HepG2 (cell line): Measurements from ENCODE around the gene TBC1D1. TPM values are rescaled to one million over a fixed set of nuclear protein-coding genes. Genes with fewer than 3 reads are reported as not detected.

Experiments used
- ARHGAP35 ChIP-seq: sonication (generic); formaldehyde crosslinking; IDR thresholded peaks from 2 replicates; pipeline ENCODE4 v1.9.0; 2022; ENCODE audit warnings: mild to moderate bottlenecking, inconsistent platforms, moderate library complexity, missing genetic modification reagents, borderline replicate concordance
- ARID2 ChIP-seq: sonication (generic); formaldehyde crosslinking; IDR thresholded peaks from 2 replicates; pipeline ENCODE4 v1.8.1; 2022; ENCODE audit warnings: mild to moderate bottlenecking, missing genetic modification reagents, borderline replicate concordance
- CENPT ChIP-seq: sonication (generic); formaldehyde crosslinking; IDR thresholded peaks from 2 replicates; pipeline ENCODE4 v1.8.0; 2022; ENCODE audit warnings: low read depth, mild to moderate bottlenecking, moderate library complexity, missing genetic modification reagents
- FOXK1 ChIP-seq: sonication (generic); formaldehyde crosslinking; IDR thresholded peaks from 2 replicates; pipeline ENCODE4 v1.4.0; 2020; ENCODE audit warnings: low read depth, missing genetic modification reagents, borderline replicate concordance
- GATA4 ChIP-seq: sonication (generic); IDR thresholded peaks from 2 replicates; pipeline ENCODE4 v1.6.1; 2016; ENCODE audit warnings: antibody characterized with exemption, low read depth, borderline replicate concordance
- NFKBIZ ChIP-seq: IDR thresholded peaks from 2 replicates; pipeline ENCODE4 v1.6.1; 2018; ENCODE audit warnings: missing genetic modification reagents, missing compliant biosample characterization
- NR2F2 ChIP-seq: IDR thresholded peaks from 2 replicates; pipeline ENCODE4 v1.6.1; 2012; ENCODE audit warnings: low read depth, inconsistent platforms, borderline replicate concordance
- SYNCRIP ChIP-seq: fragments of 200-400 bp; formaldehyde crosslinking; IDR thresholded peaks from 2 replicates; pipeline ENCODE4 v1.6.1; 2018; ENCODE audit warnings: mild to moderate bottlenecking, low read depth, low read length; ENCODE audit not compliant: insufficient read depth
- ZFP36 ChIP-seq: fragments of 150-350 bp; IDR thresholded peaks from 2 replicates; pipeline ENCODE4 v1.6.1; 2018; ENCODE audit warnings: borderline replicate concordance, low read length, low read depth; ENCODE audit not compliant: partially characterized antibody
- ZIK1 ChIP-seq: sonication (generic); formaldehyde crosslinking; IDR thresholded peaks from 2 replicates; pipeline ENCODE4 v1.5.0; 2020; ENCODE audit warnings: mild to moderate bottlenecking, low read depth, missing genetic modification reagents, borderline replicate concordance
- ZNF232 ChIP-seq: sonication (generic); formaldehyde crosslinking; IDR thresholded peaks from 2 replicates; pipeline ENCODE4 v1.4.0; 2020; ENCODE audit warnings: missing genetic modification reagents, borderline replicate concordance
- ZNF317 ChIP-seq: sonication (generic); formaldehyde crosslinking; IDR thresholded peaks from 2 replicates; pipeline ENCODE4 v1.5.0; 2020; ENCODE audit warnings: mild to moderate bottlenecking, missing genetic modification reagents
- ZSCAN9 ChIP-seq: IDR thresholded peaks from 2 replicates; pipeline ENCODE4 v1.6.1; 2016; ENCODE audit warnings: borderline replicate concordance
- polyA plus RNA-seq, 8 experiments: library from polyadenylated mRNA; depleted of rRNA in 3 of 8; stranded (reverse) in 7 of 8; unstranded in 1 of 8; fragments of >200 nt; fragmentation: Illumina TruSeq in 4 of 8; extraction: Trizol in 4 of 8; gene quantifications; 2 replicates each; pipeline versions ENCODE4 v1.2.1 to v1.2.3, GENCODE V29; 2011 to 2016; ENCODE audit warnings: low read depth in 4 of 8, missing spikeins in 1 of 8, mixed read lengths in 1 of 8; ENCODE audit not compliant: insufficient read depth in 1 of 8
- total RNA-seq, 5 experiments: library from RNA; depleted of rRNA; stranded (reverse); fragments of >200 nt; fragmentation: Illumina TruSeq; extraction: Trizol; gene quantifications; 2 replicates each; pipeline ENCODE4 v1.2.3, GENCODE V29; 2016; ENCODE audit warnings: low read depth in 1 of 5
- TF ChIP-seq, protein P1 (sequence below): sonication (generic); formaldehyde crosslinking; IDR thresholded peaks from 2 replicates; pipeline ENCODE4 v1.9.0; 2021; ENCODE audit warnings: missing genetic modification reagents, mild to moderate bottlenecking, borderline replicate concordance
- TF ChIP-seq, protein P2 (sequence below): sonication (generic); formaldehyde crosslinking; IDR thresholded peaks from 2 replicates; pipeline ENCODE4 v1.8.1; 2022; ENCODE audit warnings: mild to moderate bottlenecking, missing genetic modification reagents
- TF ChIP-seq, protein P3 (sequence below): sonication (generic); formaldehyde crosslinking; IDR thresholded peaks from 2 replicates; pipeline ENCODE4 v1.5.0; 2020; ENCODE audit warnings: mild to moderate bottlenecking, missing genetic modification reagents
- TF ChIP-seq, protein P4 (sequence below): sonication (generic); formaldehyde crosslinking; conservative IDR thresholded peaks from 2 replicates; pipeline ENCODE4 v1.8.1; 2023; ENCODE audit warnings: missing genetic modification reagents
- TF ChIP-seq, protein P5 (sequence below): sonication (generic); formaldehyde crosslinking; IDR thresholded peaks from 2 replicates; pipeline ENCODE4 v1.5.0; 2020; ENCODE audit warnings: missing genetic modification reagents
- TF ChIP-seq, protein P6 (sequence below): sonication (generic); formaldehyde crosslinking; IDR thresholded peaks from 2 replicates; pipeline ENCODE4 v1.4.0; 2020; ENCODE audit warnings: mild to moderate bottlenecking, missing genetic modification reagents

Gene TBC1D1
- total and polyA plus RNA-seq, 2 of the 13 experiments (the other 11 are each of a cell fraction or from before 2014, with no cell fraction given) = 37.3 to 62.8 TPM

DNA sequence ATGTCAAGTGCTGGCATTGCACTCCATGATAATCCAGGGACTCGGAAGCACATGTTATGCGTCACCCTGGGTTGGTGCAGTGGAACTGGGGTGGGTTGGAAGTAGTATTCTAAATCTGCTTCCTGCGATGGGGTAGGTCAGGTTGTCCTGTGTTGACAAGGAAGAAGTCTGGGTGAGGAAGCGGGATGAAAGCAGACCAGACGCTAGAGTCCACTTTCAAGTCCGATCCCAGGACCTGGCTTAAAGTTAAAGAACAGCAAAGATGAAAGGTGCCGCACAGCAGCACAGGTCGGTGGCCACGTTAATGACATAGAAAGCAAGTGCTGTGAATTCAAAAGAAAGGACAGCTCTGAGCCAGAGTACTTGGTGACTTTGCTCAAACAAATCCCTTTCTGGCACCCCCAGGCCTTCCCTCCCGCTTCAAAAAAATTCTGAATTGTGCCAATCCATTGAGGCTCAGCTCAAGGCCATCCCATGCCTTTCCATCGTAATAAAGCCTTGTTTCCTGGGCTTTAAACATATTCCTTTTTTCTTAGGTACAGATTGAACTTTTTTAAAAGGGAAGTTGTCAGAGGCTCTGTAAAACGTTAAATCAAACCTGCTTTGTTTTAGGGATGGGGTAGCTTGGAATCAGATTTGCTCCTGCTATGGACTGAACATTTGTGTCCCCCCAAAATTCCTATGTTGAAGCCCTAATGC, 187.1 kb downstream of the TBC1D1 start (continued):
- TF ChIP-seq CENPT = no peak
- 0 out of 2 replicates have a peak, but pooled peaks have one; percentile 58 for TF ChIP-seq ZNF232 (CRISPR knock-in tag)
- no peak for TF ChIP-seq SYNCRIP
- TF ChIP-seq NR2F2 = peak; percentile 69
- TF ChIP-seq, protein P1, sequence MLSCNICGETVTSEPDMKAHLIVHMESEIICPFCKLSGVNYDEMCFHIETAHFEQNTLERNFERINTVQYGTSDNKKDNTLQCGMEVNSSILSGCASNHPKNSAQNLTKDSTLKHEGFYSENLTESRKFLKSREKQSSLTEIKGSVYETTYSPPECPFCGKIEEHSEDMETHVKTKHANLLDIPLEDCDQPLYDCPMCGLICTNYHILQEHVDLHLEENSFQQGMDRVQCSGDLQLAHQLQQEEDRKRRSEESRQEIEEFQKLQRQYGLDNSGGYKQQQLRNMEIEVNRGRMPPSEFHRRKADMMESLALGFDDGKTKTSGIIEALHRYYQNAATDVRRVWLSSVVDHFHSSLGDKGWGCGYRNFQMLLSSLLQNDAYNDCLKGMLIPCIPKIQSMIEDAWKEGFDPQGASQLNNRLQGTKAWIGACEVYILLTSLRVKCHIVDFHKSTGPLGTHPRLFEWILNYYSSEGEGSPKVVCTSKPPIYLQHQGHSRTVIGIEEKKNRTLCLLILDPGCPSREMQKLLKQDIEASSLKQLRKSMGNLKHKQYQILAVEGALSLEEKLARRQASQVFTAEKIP = no peak
- TF ChIP-seq GATA4 = peak; percentile 68; the same call in 1 of the 2 replicates
- no peak for TF ChIP-seq ARHGAP35 (CRISPR knock-in tag)
- TF ChIP-seq, protein P2, sequence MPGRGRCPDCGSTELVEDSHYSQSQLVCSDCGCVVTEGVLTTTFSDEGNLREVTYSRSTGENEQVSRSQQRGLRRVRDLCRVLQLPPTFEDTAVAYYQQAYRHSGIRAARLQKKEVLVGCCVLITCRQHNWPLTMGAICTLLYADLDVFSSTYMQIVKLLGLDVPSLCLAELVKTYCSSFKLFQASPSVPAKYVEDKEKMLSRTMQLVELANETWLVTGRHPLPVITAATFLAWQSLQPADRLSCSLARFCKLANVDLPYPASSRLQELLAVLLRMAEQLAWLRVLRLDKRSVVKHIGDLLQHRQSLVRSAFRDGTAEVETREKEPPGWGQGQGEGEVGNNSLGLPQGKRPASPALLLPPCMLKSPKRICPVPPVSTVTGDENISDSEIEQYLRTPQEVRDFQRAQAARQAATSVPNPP (CRISPR knock-in tag) = no peak
- TF ChIP-seq NFKBIZ (CRISPR knock-in tag) = peak; percentile 92
- TF ChIP-seq, protein P3, sequence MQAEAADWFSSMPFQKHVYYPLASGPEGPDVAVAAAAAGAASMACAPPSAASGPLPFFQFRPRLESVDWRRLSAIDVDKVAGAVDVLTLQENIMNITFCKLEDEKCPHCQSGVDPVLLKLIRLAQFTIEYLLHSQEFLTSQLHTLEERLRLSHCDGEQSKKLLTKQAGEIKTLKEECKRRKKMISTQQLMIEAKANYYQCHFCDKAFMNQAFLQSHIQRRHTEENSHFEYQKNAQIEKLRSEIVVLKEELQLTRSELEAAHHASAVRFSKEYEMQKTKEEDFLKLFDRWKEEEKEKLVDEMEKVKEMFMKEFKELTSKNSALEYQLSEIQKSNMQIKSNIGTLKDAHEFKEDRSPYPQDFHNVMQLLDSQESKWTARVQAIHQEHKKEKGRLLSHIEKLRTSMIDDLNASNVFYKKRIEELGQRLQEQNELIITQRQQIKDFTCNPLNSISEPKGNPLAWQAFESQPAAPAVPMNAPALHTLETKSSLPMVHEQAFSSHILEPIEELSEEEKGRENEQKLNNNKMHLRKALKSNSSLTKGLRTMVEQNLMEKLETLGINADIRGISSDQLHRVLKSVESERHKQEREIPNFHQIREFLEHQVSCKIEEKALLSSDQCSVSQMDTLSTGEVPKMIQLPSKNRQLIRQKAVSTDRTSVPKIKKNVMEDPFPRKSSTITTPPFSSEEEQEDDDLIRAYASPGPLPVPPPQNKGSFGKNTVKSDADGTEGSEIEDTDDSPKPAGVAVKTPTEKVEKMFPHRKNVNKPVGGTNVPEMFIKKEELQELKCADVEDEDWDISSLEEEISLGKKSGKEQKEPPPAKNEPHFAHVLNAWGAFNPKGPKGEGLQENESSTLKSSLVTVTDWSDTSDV (CRISPR knock-in tag) = no peak
- no peak for TF ChIP-seq ZFP36
- 0 out of 2 replicates have a peak, but pooled peaks have one; percentile 13 for TF ChIP-seq ARID2 (CRISPR knock-in tag)
- no peak for TF ChIP-seq ZIK1
- TF ChIP-seq ZNF317 (CRISPR knock-in tag) = no peak
- no peak for TF ChIP-seq ZSCAN9 (CRISPR knock-in tag)
- TF ChIP-seq, protein P4, sequence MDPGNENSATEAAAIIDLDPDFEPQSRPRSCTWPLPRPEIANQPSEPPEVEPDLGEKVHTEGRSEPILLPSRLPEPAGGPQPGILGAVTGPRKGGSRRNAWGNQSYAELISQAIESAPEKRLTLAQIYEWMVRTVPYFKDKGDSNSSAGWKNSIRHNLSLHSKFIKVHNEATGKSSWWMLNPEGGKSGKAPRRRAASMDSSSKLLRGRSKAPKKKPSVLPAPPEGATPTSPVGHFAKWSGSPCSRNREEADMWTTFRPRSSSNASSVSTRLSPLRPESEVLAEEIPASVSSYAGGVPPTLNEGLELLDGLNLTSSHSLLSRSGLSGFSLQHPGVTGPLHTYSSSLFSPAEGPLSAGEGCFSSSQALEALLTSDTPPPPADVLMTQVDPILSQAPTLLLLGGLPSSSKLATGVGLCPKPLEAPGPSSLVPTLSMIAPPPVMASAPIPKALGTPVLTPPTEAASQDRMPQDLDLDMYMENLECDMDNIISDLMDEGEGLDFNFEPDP = no peak
- TF ChIP-seq, protein P5, sequence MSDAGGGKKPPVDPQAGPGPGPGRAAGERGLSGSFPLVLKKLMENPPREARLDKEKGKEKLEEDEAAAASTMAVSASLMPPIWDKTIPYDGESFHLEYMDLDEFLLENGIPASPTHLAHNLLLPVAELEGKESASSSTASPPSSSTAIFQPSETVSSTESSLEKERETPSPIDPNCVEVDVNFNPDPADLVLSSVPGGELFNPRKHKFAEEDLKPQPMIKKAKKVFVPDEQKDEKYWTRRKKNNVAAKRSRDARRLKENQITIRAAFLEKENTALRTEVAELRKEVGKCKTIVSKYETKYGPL (CRISPR knock-in tag) = no peak
- TF ChIP-seq, protein P6, sequence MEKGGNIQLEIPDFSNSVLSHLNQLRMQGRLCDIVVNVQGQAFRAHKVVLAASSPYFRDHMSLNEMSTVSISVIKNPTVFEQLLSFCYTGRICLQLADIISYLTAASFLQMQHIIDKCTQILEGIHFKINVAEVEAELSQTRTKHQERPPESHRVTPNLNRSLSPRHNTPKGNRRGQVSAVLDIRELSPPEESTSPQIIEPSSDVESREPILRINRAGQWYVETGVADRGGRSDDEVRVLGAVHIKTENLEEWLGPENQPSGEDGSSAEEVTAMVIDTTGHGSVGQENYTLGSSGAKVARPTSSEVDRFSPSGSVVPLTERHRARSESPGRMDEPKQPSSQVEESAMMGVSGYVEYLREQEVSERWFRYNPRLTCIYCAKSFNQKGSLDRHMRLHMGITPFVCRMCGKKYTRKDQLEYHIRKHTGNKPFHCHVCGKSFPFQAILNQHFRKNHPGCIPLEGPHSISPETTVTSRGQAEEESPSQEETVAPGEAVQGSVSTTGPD (CRISPR knock-in tag) = no peak
- TF ChIP-seq FOXK1 (CRISPR knock-in tag) = peak; percentile 42; the same call in 1 of the 2 replicates
